Psoas muscle (tissue), 8 donors: Measurements from ENCODE around the gene MAP1S. TPM values are rescaled to one million over a fixed set of nuclear protein-coding genes. Genes with fewer than 3 reads are reported as not detected.

Experiments used
- ATAC-seq, 4 donors: fragments of 200-7000 bp; cut with Tn5 transposase; one replicate each; pipeline ENCODE4 v1.9.1; 2020; ENCODE audit warnings: moderate library complexity in 3 of 4, mild to moderate bottlenecking in 2 of 4
- DNase-seq, 2 donors: peaks; one replicate each; pipeline ENCODE4 v3.0.0-alpha.2; 2020
- H3K27ac ChIP-seq: fragments of 200-600 bp; one replicate; pipeline ENCODE4 v1.8.0; 2022
- H3K27me3 ChIP-seq, 3 donors: fragments of 200-600 bp in 1 of 3; one replicate each; pipeline versions ENCODE4 v1.6.1 to v1.8.0; 2013 to 2022; ENCODE audit warnings: low read length in 2 of 3, mild to moderate bottlenecking in 2 of 3, moderate library complexity in 1 of 3; ENCODE audit not compliant: insufficient read depth in 3 of 3
- H3K36me3 ChIP-seq, 2 donors: fragments of 200-600 bp in 1 of 2; one replicate each; pipeline versions ENCODE4 v1.6.1 to v1.8.0; 2013 to 2022; ENCODE audit warnings: low read depth in 1 of 2, mild to moderate bottlenecking in 1 of 2, moderate library complexity in 1 of 2; ENCODE audit not compliant: insufficient read depth in 1 of 2
- H3K4me1 ChIP-seq: fragments of 200-600 bp; one replicate; pipeline ENCODE4 v1.8.0; 2022
- H3K4me3 ChIP-seq: fragments of 200-600 bp; one replicate; pipeline ENCODE4 v1.8.0; 2022; ENCODE audit warnings: mild to moderate bottlenecking
- H3K9me3 ChIP-seq: fragments of 200-600 bp; one replicate; pipeline ENCODE4 v1.8.0; 2022
- WGBS, 3 donors: extraction: QIAGEN DNeasy Blood & Tissue Kit; methylation state at CpG; one replicate each; pipeline versions ENCODE4 v1.1.6 to v1.1.7; 2013; 5-methylcytosine and 5-hydroxymethylcytosine counted together
- intact Hi-C, 2 donors: fragments of 100-400 bp; cut with DNase I; formaldehyde crosslinking; loops; one replicate each; pipeline versions ENCODE4 v1.11.0 to v1.14.2; 2022
- polyA plus RNA-seq, 3 donors: library from polyadenylated mRNA; stranded (reverse); fragments of 200-250 nt; gene quantifications; one replicate each; pipeline ENCODE4 v1.2.3, GENCODE V29; 2013
- total RNA-seq, 4 donors: library from RNA; stranded (reverse); fragmentation: NEBNext Ultra II Directional in 2 of 4; extraction: Animal tissue kit (Norgen Biotek cat#: 25700) in 2 of 4; gene quantifications; one replicate each; pipeline versions ENCODE4 v1.2.1 to v1.2.4, GENCODE V29; 2021 to 2023
- TF ChIP-seq, protein P1 (sequence below): fragments of 200-600 bp; IDR thresholded peaks from one replicate; pipeline ENCODE4 v1.8.0; 2022; ENCODE audit warnings: antibody characterized with exemption
- donor health status: healthy with polysubstance abuse.
- donor health status: DM: no; HTN: no; CAD: no; lungs with moderate emphysema.
- donor health status: Bipolar disorder and iron deficiency.
- donor health status: healthy.
- donor health status: DM: yes; HTN: yes; CAD: no.
- donor health status: DM: no; HTN: no; CAD: no.
- donor health status: DM: no; HTN: no; CAD: no.
- donor health status: DM: yes; HTN: yes; CAD: no.

Gene MAP1S
- total and polyA plus RNA-seq, 7 donors, result 19.1 to 60.6 (median 42.4) TPM

DNA sequence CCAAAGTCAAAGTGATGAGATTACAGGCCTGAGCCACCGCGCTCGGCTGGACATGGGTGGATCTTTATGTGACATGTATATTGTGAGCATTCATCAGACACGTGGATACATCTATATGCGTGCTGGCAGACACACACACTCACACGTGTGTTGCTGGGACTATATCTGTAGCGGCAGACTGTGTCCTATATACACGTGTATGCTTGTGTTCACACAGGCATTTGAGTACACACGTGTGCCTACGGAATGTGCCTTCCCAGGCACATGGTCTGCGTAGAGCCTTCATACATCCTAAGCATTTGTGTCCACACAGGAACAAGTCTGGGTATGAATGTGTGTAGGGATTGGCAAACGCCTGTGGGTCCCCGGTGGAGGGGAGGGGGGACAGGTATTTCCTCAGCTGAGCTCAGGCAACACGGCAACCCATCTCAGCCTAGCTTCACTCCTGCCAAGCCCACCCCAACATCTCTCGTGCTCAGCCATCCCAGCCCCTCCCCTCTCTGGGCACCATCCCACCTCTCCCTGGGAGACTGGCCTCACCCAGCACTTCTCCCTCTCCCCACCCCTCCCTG lies 33.7 kb upstream of the MAP1S start:
- H3K27ac ChIP-seq, result no peak overlapping the region
- DNase-seq, result no peak
- no peak overlapping the region for H3K4me3 ChIP-seq
- peaks cover 6% of the 10 kb centered on the region for H3K4me1 ChIP-seq
- intact Hi-C loops, result no loop called here
- no peaks in the 10 kb centered on the region for H3K36me3 ChIP-seq
- no peaks in the 10 kb centered on the region for H3K9me3 ChIP-seq
- 52 to 57% (median 54%) methylated on average over 14 to 15 of the region's 15 CpGs for WGBS, 3 donors
- TF ChIP-seq, protein P1, sequence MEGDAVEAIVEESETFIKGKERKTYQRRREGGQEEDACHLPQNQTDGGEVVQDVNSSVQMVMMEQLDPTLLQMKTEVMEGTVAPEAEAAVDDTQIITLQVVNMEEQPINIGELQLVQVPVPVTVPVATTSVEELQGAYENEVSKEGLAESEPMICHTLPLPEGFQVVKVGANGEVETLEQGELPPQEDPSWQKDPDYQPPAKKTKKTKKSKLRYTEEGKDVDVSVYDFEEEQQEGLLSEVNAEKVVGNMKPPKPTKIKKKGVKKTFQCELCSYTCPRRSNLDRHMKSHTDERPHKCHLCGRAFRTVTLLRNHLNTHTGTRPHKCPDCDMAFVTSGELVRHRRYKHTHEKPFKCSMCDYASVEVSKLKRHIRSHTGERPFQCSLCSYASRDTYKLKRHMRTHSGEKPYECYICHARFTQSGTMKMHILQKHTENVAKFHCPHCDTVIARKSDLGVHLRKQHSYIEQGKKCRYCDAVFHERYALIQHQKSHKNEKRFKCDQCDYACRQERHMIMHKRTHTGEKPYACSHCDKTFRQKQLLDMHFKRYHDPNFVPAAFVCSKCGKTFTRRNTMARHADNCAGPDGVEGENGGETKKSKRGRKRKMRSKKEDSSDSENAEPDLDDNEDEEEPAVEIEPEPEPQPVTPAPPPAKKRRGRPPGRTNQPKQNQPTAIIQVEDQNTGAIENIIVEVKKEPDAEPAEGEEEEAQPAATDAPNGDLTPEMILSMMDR, result no peak
- H3K27me3 ChIP-seq, result peaks cover 0 to 63% (median 34%) of the 10 kb centered on the region in 3 donors
- no peak for ATAC-seq

DNA sequence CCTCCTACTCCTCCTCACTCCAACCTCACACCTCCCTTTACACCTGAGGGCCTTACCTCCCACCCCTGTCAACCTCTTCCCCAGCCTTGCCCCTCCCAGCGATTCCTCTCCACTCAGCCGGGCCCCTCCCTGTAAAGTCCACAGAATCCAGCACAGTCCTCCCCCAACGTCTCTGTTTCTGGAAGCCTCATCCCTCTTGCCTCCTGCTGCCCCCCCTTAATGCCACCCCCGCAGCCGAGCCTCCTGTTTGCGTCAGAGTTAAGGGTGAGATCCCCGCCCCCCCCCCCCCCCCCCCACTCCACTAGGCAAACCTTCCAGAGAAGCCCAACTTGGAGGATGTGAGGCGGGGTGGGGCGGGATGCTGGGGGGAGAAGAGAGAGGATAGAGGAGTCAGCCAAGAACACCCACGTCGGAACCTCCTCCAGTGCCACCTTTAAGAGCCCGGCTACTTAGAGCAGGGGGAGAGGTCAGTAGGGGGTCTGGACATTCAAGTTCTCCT lies 33.2 kb upstream of the MAP1S start:
- Histone ChIP-seq H3K9me3 (no peaks in the 10 kb centered on the region), H3K4me3 (peak overlapping the region; percentile 32), H3K4me1 (peaks cover 6% of the 10 kb centered on the region), H3K36me3 (no peaks in the 10 kb centered on the region), H3K27me3 (peaks cover 0 to 66% (median 34%) of the 10 kb centered on the region in 3 donors), H3K27ac (no peak overlapping the region)
- TF ChIP-seq, protein P1, result no peak
- intact Hi-C loops, result no loop called here
- ATAC-seq, result no peak
- WGBS, 3 donors, result 1 to 2% (median 1%) methylated on average over 12 of the region's 12 CpGs
- peak in 1 of 2 donors; percentile 26 for DNase-seq

DNA sequence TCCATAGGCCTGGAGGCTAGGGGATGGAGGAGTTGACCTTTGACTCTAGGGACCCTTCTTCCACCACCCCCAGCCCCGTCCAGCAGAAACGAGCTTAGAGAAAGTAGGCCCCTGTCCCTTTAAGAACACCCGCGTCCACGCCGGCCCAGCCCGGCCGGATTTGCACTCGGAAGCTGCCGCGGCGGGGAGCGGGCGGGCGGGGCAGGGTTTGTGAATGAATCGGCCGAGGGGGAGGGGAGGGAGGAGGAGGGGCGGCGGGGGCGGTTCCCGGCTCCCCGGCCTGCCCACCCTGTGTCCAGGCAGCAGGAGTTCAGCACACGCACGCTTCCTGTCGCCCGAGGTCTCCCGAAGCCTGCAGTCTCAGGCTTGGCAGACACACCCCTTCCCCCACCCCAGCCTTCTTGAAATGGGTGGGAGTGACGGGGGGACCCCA lies 32.7 kb upstream of the MAP1S start:
- 0 to 1% (median 1%) methylated on average over 19 to 28 of the region's 28 CpGs for WGBS, 3 donors
- intact Hi-C loops, result no loop called here
- H3K27ac ChIP-seq, result no peak overlapping the region
- H3K36me3 ChIP-seq, result no peaks in the 10 kb centered on the region
- H3K4me1 ChIP-seq, result peaks cover 6% of the 10 kb centered on the region
- peak overlapping the region; percentile 32 for H3K4me3 ChIP-seq
- H3K27me3 ChIP-seq, result peaks cover 0 to 64% (median 33%) of the 10 kb centered on the region in 3 donors
- peak; percentile 40 to 57 for DNase-seq
- ATAC-seq, result no peak
- no peaks in the 10 kb centered on the region for H3K9me3 ChIP-seq
- TF ChIP-seq, protein P1, result no peak

DNA sequence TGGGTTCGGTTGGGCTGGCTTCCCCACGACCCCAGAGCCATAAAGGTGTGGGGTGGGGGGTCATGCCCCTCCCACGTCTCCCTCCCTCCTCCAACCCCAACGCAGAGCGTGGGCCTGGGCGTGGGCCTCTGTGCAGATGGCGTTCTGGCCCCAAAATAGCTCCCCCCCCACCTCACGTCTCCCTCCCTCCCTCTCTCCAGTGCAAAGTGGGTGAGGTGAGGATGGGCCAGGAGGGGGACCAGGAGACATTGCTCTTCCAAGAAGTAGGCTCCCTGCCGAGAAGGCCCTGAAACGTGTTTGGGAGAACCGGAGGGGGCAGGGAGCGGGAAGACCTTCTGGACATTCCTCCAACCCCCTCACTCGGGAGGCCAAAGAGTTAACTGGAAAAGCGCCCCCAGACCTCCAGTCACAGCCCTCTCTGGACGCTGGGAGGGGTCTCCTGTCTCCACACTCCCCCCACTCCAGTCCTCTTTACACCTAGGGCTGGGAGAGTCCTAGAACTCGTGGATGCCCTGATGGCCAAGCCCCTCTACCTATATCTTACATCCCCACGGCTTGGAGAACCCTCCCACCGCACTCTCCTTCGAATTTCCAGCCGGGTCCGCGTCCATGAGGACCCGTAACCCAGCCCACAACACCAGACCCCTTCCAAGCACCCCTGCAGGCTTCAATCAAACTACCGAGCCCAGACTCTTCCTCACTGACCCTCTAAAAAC lies 32.0 kb upstream of the MAP1S start:
- DNase-seq, result no peak
- ATAC-seq, result no peak
- intact Hi-C loops, result no loop called here
- TF ChIP-seq, protein P1, result no peak
- Histone ChIP-seq H3K9me3 (no peaks in the 10 kb centered on the region), H3K36me3 (no peaks in the 10 kb centered on the region), H3K4me3 (no peak overlapping the region), H3K27me3 (peaks cover 0 to 69% (median 31%) of the 10 kb centered on the region in 3 donors), H3K4me1 (peaks cover 6% of the 10 kb centered on the region), H3K27ac (no peak overlapping the region)
- WGBS, 3 donors, result 2 to 3% (median 2%) methylated on average over 23 to 24 of the region's 24 CpGs
